ENCODE data around the gene CCDC146. TPM values are rescaled to one million over a fixed set of nuclear protein-coding genes. Genes with fewer than 3 reads are reported as not detected.

CCDC146 gene
- 0.46 to 0.80 TPM (median 0.73 TPM) in 5 replicates for total RNA-seq (2022; extraction: Qiagen RNA extraction; ENCODE audit: low read depth)

GRCh38 chr7:77121860-77122681 is at the start of gene CCDC146:
CCDC146 (plus strand) TSS chr7:77122615; CDS start chr7:77167669, 45,054 bp downstream.

GRCh38 chr7:77199013-77199966 is 76.9 kb downstream of the CCDC146 start, which contains the start of gene FGL2:
FGL2 (minus strand) TSS chr7:77199819; CDS start chr7:77199793, 26 bp downstream.

Other genes with a start within 250 kb of the CCDC146 start
- gene SPDYE17, start 90.3 kb upstream of the CCDC146 start, total RNA-seq (2022; extraction: Qiagen RNA extraction; ENCODE audit: low read depth), result not detected in 5 replicates
- gene SPDYE18, start 60.1 kb upstream of the CCDC146 start, total RNA-seq (2022; extraction: Qiagen RNA extraction; ENCODE audit: low read depth), result 0.26 TPM in 1 of 5 replicates, not detected in the others
- gene FGL2, start 77.2 kb downstream of the CCDC146 start, total RNA-seq (2022; extraction: Qiagen RNA extraction; ENCODE audit: low read depth), result not detected in 5 replicates